Dedifferentiated amniotic fluid mesenchymal stem cell (primary cell): ENCODE data around the gene DAB2IP.

ENCODE experiments used
- DNase-seq: peaks from one replicate; pipeline ENCODE4 v3.0.0-alpha.2; 2016; ENCODE audit errors: extremely low spot score

Gene DAB2IP

GRCh38 chr9:121625590-121625989, 25.8 kb upstream of the DAB2IP start:
- no peak for DNase-seq

GRCh38 chr9:121626012-121626411, 25.4 kb upstream of the DAB2IP start:
- no peak for DNase-seq

GRCh38 chr9:121627427-121627826, 24.0 kb upstream of the DAB2IP start:
- no peak for DNase-seq

- no peak for DNase-seq
Measured at GRCh38 chr9:121628401-121628800, 23.0 kb upstream of the DAB2IP start.

DNA sequence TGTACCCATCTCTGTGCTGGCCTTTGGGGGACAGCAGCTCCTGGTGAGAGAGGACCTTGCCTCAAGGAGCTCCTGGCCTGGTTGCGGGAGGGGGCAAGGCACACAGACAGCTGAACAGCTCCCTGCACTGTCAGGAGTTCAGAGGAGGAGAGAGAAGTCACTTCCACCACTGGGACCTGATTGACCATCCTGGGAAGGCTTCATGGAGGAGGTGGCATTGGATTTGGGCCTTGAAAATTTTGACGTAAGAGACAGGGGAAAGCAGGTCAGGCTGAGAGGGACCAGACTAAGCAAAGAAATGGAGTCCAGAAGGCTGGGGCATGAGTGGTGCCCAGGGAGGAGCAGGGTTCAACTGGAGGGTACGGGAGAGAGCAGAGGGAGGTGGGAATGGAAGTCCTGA, 20.3 kb upstream of the DAB2IP start:
- no peak for DNase-seq

GRCh38 chr9:121631978-121632418, 19.4 kb upstream of the DAB2IP start:
- no peak for DNase-seq

- DNase-seq: no peak
Measured at GRCh38 chr9:121633119-121633714, 18.2 kb upstream of the DAB2IP start.

- no peak for DNase-seq
Measured at GRCh38 chr9:121633736-121634135, 17.7 kb upstream of the DAB2IP start.

DNA sequence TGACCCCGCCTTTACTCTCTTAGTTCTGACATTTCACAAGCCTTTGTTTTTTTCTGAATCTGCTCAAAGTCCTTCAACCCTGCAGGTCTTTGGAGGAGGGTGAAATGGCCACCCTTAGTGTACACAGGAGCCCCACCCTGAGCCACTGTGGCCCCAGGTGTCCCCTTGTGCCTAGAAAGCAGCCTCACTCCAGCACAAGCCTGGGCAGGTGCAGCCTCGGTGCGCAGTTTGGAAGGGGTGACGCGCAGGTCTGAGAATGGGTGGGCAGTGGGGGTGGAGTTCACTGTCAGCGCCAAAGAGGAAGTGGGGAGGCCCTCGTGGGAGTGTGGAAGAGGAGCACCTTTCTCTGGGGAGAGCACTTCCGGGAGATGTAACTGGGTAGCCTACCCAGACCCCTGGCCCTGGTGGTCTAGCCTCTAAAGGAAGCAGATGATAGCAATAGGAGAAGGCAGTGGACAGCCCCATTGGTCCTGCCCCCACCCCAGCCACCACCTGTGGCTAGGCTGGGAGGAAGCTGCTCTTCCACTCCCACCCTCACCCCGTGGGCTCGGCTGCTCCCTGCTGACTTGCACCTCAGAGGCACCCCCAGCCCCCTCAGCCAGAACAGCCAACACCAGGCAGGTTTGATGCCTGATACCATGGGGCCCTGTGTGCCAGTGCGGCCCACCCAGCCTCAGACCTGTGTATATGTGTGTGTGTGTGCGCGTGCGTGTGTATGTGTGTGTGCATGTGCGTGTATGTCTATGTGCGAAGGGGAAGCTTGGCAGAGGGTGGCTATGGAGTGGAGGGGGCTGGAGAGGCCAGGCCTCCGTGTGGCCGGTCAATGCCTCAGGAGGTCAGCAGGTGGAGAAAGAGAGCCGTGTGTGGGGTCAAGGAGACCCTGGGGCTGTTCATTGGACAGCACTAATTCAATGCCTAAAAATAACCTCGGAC, 16.8 kb upstream of the DAB2IP start:
- DNase-seq: no peak

DNA sequence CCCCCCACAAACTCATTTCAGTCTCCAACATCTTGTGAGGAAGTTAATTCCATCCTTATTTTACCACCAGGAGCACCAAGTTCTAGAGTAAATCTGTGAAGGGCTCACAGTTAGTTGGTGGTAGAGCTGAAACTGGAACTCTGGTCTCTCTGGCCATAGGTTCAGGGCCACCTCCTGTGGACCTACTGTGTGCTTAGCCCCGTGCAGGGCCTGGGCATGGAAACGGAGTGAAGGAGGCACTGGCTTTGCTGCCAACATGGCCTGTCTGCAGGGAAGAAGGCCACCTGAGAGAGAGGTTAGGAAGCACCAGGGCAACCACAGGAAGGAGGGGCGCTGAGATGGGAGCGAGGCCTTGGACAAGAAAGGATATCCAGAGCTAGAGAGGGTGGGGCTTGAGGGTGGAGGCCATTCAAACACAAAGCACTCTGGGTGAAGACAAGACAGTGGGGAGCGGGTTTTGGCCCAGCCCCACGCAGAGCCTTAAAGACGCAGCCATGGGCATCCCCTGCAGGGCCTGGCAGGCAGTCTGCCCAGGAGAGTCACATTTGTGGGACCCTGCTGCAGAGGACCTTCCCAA, 16.0 kb upstream of the DAB2IP start:
- DNase-seq: no peak

GRCh38 chr9:121636341-121636865, 15.0 kb upstream of the DAB2IP start:
- DNase-seq: no peak

- DNase-seq: no peak
Measured at GRCh38 chr9:121636978-121637712, 14.3 kb upstream of the DAB2IP start.

DNA sequence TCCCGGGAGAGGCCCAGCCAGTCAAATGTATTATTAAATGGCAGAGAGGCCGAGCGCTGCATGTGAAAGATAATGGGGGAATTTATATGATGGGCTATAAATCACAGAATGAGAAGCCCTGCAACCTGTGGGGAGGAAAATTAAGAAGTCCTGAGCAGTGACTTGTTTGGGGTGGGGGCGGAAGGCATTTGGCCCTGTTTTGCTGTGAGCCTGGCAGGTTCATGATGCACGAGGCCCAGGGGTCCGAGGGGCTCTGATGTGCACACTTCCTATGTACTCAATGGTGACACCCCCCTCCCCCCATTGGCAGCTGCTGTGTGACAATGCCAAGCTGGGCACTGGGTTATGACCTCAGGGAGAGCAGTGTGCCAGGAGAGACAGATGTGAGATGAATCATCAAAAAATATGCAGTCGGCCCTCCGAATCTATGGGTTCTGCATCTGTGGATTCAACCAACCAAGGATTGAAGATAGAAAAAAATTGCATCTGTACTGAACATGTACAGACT, 13.7 kb upstream of the DAB2IP start:
- peak; percentile 52 for DNase-seq

DNA sequence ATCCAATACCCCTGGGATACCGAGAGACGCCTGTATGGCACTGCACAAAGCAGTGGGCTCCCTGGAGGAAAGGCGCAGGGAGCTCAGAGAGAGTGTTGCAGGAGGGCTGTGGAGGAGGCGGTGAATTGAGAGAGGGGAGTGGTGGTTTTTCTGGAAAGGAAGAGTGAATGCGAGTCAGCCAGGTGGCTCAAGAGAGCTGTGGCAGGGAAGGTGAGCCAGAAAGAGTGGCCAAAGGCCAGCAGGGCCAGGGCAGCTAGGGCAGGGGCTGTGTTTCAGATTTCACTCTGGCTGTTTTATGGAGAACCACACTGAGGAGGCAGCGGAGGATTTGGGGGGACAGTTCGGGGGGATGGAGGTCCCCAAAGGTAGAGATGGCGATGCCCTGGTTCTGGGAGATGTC, 13.0 kb upstream of the DAB2IP start:
- DNase-seq: no peak

DNA sequence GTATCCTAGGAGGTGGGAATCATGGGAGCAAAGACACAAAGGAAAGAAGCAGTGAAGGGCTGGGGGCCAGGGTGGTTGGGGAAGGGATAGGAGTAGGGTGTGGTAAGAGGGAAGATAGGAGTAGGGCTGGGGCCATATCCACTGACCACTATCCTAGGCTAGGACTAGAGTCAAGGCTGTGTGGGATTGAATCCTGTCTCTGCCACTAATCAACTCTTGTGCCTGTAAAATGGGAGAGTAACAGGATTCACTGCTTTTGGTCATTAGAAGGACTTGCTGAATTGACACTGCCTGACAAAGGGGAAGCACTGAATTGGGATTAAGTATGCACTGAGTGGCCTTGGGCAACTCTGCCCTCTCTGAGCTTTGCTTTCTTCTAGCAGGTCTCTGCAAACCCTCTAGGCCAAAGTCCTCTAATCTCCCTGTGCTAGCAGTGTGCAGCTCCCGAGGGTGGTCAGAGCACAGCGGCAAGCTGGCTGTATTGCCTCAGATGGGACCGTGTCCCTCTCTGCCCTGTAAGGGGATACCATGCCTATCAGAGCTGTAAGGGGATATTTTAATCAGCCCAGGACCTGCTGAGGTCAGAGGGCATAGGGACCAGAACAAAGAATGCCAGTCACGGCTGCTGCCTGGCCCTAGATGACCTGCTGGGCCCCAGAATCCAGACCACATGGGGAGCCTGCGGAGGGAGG, 12.4 kb upstream of the DAB2IP start:
- DNase-seq: no peak

DNA sequence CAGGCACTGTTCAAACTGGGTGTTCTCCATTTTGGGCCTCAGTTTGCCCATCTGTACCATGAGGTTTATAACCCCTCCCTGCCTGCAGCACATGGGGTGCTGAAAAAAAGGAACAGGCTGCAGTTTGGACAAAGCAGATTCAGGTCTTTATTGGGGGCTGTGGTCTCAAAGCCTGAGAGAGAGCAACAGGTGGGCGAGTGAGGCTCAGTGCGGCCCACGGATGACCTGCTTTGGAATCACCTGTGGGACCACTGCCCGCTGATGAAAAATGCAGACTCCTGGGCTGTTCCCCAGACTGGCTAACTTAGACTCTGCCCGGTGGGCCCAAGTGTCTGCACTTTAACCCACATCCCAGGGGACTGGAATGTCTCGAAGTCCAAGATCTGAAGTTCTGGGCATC, 11.8 kb upstream of the DAB2IP start:
- DNase-seq: no peak

- DNase-seq: no peak
Measured at GRCh38 chr9:121640076-121640475, 11.4 kb upstream of the DAB2IP start.

DNA sequence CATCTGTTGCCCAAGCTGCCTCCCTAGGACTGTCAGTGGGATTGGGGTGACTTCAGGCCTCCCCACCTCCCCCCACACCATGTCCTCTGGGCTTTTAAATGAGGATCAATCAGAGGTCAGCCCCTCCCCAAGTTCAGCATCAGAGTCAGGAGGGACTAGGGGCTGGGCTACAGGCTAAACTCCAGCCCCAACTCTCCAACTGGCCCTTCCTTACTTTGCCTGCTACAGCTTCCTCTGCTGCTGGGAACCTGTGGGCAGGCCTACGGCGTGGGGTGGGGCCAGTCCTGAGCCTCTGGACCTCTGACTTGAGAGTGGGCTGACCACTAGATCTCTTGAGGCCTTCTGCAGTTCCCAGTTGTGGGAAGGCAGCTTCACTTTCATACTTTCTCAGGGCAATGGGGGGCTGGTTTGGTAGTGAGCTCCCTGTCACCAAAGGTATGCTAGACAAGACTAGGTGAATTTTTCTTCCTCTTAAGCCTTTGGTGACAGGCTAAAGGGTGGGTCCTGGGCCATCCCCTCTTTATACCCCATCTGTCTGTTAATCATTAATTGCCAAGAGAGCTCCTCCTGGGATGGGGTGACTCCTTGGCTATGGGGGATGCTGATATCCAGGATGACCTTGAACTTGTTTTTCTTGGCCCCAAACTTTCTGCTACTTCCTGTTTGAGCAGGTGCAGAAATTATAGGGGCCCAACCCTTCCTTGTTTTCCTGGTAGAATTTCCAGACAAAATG, 10.8 kb upstream of the DAB2IP start:
- no peak for DNase-seq

DNA sequence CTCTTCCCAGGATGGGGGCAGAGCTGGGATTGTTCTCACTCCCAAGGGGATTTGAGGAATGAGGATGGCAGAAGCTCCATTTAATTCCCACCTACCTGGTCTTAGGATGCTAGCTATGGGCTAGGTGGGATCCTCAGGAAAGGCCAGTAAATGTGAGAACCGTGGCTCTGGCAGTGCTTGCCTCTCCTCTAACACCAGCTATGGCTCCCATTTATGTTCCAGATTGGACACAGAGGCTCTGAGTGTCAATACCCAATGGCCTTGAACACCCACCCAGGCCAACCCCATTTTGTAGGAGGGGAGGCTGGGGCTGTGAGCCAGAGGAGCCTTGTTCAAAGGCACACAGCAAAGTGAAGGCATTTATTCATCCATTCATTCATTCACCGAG, 10.2 kb upstream of the DAB2IP start:
- no peak for DNase-seq

DNA sequence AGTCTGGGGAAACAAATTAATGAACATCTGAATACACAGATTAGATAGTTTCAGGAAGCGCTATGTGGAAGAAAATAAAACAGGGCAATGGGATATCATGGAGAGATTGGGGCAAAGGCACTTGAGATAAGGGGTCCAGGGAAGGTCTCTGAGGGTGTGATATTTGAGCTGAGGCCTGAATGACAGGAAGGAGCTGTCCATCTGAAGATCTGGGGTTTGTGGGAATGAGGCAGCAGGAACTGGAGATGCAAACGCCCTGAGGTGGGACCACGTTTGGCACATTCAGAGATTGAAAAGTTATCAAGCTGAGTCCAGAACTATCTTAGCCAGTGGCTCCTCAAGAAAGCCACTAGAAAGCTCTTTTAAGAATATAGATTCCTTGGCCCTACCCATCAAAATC, 8.7 kb upstream of the DAB2IP start:
- no peak for DNase-seq

- no peak for DNase-seq
Measured at GRCh38 chr9:121643473-121643872, 8.0 kb upstream of the DAB2IP start.
